Panc1 (cell line): ENCODE measurements around the gene FGF14. TPM values are rescaled to one million over a fixed set of nuclear protein-coding genes. Genes with fewer than 3 reads are reported as not detected.
A peak's percentile ranks its signal among the peaks of the same experiment; 100 is the strongest.

Source experiments
- ATAC-seq: fragments of 200-7000 bp; cut with Tn5 transposase; 2 replicates; pipeline ENCODE4 v1.9.1; 2020; ENCODE audit warnings: mild to moderate bottlenecking, moderate library complexity
- BruUV-seq: library from RNA; stranded (reverse); fragments of 400-500 nt; replicated peaks from 2 replicates; lab custom pipeline; 2021; lab: Mats Ljungman, UMichigan
- CTCF ChIA-PET: fragments of 300-600 bp; sonication (Branson Sonifier 250); formaldehyde crosslinking; loops from one replicate; lab custom pipeline; 2022; ENCODE audit warnings: antibody characterized with exemption; lab: Charles Lee
- POLR2A ChIA-PET: fragments of 300-600 bp; sonication (Branson Sonifier 250); formaldehyde crosslinking; loops from one replicate; lab custom pipeline; 2022; ENCODE audit warnings: antibody characterized with exemption; lab: Charles Lee
- DNase-seq: peaks from one replicate; pipeline ENCODE4 v3.0.0-alpha.2; 2010; ENCODE audit warnings: low read depth, low spot score
- H3K27ac ChIP-seq: 2 replicates; pipeline ENCODE4 v1.5.1; 2011; ENCODE audit warnings: mild to moderate bottlenecking, low read length, inconsistent platforms
- H3K27me3 ChIP-seq: fragments of 200-500 bp; sonication (Bioruptor generic); 2 replicates; pipeline ENCODE4 v1.6.0; 2014; ENCODE audit warnings: low read length, inconsistent platforms; ENCODE audit not compliant: control insufficient read depth, insufficient read depth
- H3K36me3 ChIP-seq: fragments of 200-500 bp; sonication (Bioruptor generic); 2 replicates; pipeline ENCODE4 v1.5.1; 2014; ENCODE audit warnings: inconsistent platforms, mild to moderate bottlenecking, low read length, moderate library complexity; ENCODE audit not compliant: control insufficient read depth, insufficient read depth
- H3K4me1 ChIP-seq: 2 replicates; pipeline ENCODE4 v1.5.1; 2011; ENCODE audit warnings: inconsistent platforms, mild to moderate bottlenecking, low read length, moderate library complexity; ENCODE audit not compliant: control insufficient read depth, insufficient read depth
- H3K4me3 ChIP-seq, 2 experiments: 2 replicates each; pipeline ENCODE4 v1.5.1; 2011 to 2012; ENCODE audit warnings: low read depth in 2 of 2, low read length in 2 of 2, mild to moderate bottlenecking in 2 of 2, inconsistent platforms in 1 of 2, moderate library complexity in 1 of 2
- H3K9me3 ChIP-seq: fragments of 200-500 bp; sonication (Bioruptor generic); 2 replicates; pipeline ENCODE4 v1.5.1; 2014; ENCODE audit warnings: low read depth, mild to moderate bottlenecking, inconsistent platforms, low read length, moderate library complexity; ENCODE audit not compliant: control insufficient read depth, insufficient read depth
- POLR2AphosphoS5 ChIP-seq: IDR thresholded peaks from 2 replicates; pipeline ENCODE4 v1.6.1; 2012; ENCODE audit warnings: mild to moderate bottlenecking, low read depth, low read length, moderate library complexity
- REST ChIP-seq, 2 experiments: IDR thresholded peaks; 2 replicates each; pipeline ENCODE4 v1.6.1; 2011 to 2012; ENCODE audit warnings: low read depth in 2 of 2, control low read depth in 1 of 2, low read length in 1 of 2, mild to moderate bottlenecking in 1 of 2, moderate library complexity in 1 of 2; ENCODE audit not compliant: insufficient read depth in 1 of 2
- TCF7L2 ChIP-seq: IDR thresholded peaks from 2 replicates; pipeline ENCODE4 v1.6.1; 2011; ENCODE audit warnings: mild to moderate bottlenecking, low read depth, low read length, inconsistent platforms
- in situ Hi-C: cut with HindIII; loops from 2 replicates; pipeline ENCODE4 v1.10.0; 2016; ENCODE audit warnings: low sequenced_read_pairs, low pct_unique_long_range_greater_than_20kb
- intact Hi-C: fragments of 100-400 bp; cut with micrococcal nuclease; formaldehyde crosslinking; loops from one replicate; pipeline ENCODE4 v1.10.0; 2022; ENCODE audit not compliant: unreplicated experiment
- total RNA-seq: library from RNA; stranded (reverse); gene quantifications from one replicate; pipeline ENCODE4 v1.2.1, GENCODE V29; 2021; ENCODE audit not compliant: unreplicated experiment
- TF ChIP-seq, protein P1 (sequence below): fragments of 450-650 bp; IDR thresholded peaks from 2 replicates; pipeline ENCODE4 v1.5.1; 2017; ENCODE audit warnings: mild to moderate bottlenecking

The FGF14 gene
- total RNA-seq, 1 experiment from 2014 or later, result 0.03 TPM

DNA sequence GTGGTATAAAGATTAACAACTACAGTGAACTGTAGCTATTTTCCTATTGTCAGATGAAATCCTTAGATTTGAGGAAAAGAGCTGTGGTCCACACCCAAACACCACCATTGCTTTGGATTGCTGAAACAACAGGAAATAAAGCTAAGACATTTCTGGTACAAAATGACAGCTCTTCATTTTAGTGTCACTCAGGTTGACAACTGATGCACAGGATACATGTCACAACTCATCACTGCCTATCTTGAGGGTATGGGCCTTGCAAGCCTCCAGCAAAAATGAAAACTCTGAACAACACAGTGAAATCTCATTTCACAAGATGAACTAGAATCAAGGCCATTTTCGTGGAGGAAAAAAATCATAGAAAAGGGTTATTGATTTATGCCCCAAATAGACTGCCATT, 609.7 kb downstream of the FGF14 start:
- intact Hi-C loops, result no loop called here
- in situ Hi-C loops, result no loop called here
- ChIA-PET POLR2A (no interaction called here), CTCF (no interaction called here)
- Histone ChIP-seq H3K27ac (no peak overlapping the region), H3K27me3 (no peaks in the 10 kb centered on the region), H3K36me3 (no peaks in the 10 kb centered on the region), H3K4me3 (no peak overlapping the region), H3K9me3 (no peaks in the 10 kb centered on the region), H3K4me1 (no peaks in the 10 kb centered on the region)
- TF ChIP-seq, protein P1, sequence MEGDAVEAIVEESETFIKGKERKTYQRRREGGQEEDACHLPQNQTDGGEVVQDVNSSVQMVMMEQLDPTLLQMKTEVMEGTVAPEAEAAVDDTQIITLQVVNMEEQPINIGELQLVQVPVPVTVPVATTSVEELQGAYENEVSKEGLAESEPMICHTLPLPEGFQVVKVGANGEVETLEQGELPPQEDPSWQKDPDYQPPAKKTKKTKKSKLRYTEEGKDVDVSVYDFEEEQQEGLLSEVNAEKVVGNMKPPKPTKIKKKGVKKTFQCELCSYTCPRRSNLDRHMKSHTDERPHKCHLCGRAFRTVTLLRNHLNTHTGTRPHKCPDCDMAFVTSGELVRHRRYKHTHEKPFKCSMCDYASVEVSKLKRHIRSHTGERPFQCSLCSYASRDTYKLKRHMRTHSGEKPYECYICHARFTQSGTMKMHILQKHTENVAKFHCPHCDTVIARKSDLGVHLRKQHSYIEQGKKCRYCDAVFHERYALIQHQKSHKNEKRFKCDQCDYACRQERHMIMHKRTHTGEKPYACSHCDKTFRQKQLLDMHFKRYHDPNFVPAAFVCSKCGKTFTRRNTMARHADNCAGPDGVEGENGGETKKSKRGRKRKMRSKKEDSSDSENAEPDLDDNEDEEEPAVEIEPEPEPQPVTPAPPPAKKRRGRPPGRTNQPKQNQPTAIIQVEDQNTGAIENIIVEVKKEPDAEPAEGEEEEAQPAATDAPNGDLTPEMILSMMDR, result no peak
- TF ChIP-seq REST (IDR thresholded peaks at IDR 0.05; ENCODE audit: insufficient read depth in 1 of 2, low read depth in 2 of 2, low read length in 1 of 2) (no peak), POLR2AphosphoS5 (no peak), TCF7L2 (no peak)
- ATAC-seq (no peak), DNase-seq (no peak)
- BruUV-seq, result no TSS peak

- no peaks in the 10 kb centered on the region for H3K36me3 ChIP-seq
- in situ Hi-C loops, result no loop called here
- no peak overlapping the region for H3K27ac ChIP-seq
- no peaks in the 10 kb centered on the region for H3K9me3 ChIP-seq
- TF ChIP-seq REST (IDR thresholded peaks at IDR 0.05; ENCODE audit: insufficient read depth in 1 of 2, low read depth in 2 of 2, low read length in 1 of 2), result no peak
- TF ChIP-seq, protein P1, result peak; percentile 54
- intact Hi-C loops, result loop anchor here (5.0 to 10.0 kb wide), 2 partner anchors 156 to 769 kb away; no protein-coding TSS in a partner anchor
- H3K4me1 ChIP-seq, result no peaks in the 10 kb centered on the region
- DNase-seq (peak; percentile 4), ATAC-seq (peak; percentile 94)
- BruUV-seq, result no TSS peak
- H3K4me3 ChIP-seq, result no peak overlapping the region
- ChIA-PET CTCF (interaction anchor here (1.1 kb wide), 1 partner anchor 164 kb away, joined by 3 read pairs; no protein-coding TSS in a partner anchor), POLR2A (no interaction called here)
- H3K27me3 ChIP-seq, result no peaks in the 10 kb centered on the region
Observed at GRCh38 chr13:101785858-101786257, 616.0 kb downstream of the FGF14 start.
